GM19238 (cell line): Measurements from ENCODE around the gene ADPRH.
"Not testable (repeated sequence)": the region's sequence is repeated elsewhere in the genome, so short reads cannot be mapped to it uniquely, and the experiment has no call there.

Experiments
- DNase-seq: peaks from one replicate; pipeline ENCODE4 v3.0.0; 2011; ENCODE audit warnings: low spot score; ENCODE audit not compliant: insufficient read length

The ADPRH gene

GRCh38 chr3:119559441-119559963 lies 19.8 kb upstream of the ADPRH start, which contains the start of gene CD80:
Gene CD80 (minus strand): TSS chr3:119559614. CDS start chr3:119557728, 1,886 bp downstream.
- no peak for DNase-seq

GRCh38 chr3:119560160-119560559 lies 19.1 kb upstream of the ADPRH start:
- DNase-seq: no peak

- DNase-seq: peak; percentile 42
Measured at GRCh38 chr3:119562307-119562961, 16.9 kb upstream of the ADPRH start.

GRCh38 chr3:119563334-119563733 lies 16.0 kb upstream of the ADPRH start:
- DNase-seq: not testable (repeated sequence)

- no peak for DNase-seq
Measured at GRCh38 chr3:119569156-119569555, 10.1 kb upstream of the ADPRH start.

- DNase-seq: no peak
Measured at GRCh38 chr3:119570229-119570628, 9.1 kb upstream of the ADPRH start.

- no peak for DNase-seq
Measured at GRCh38 chr3:119571230-119571629, 8.1 kb upstream of the ADPRH start.

- DNase-seq: no peak
Measured at GRCh38 chr3:119571688-119572087, 7.6 kb upstream of the ADPRH start.

GRCh38 chr3:119575507-119575906 lies 3.8 kb upstream of the ADPRH start:
- DNase-seq: no peak

GRCh38 chr3:119580067-119580760 lies 922 bp downstream of the ADPRH start:
- DNase-seq: peak; percentile 64

GRCh38 chr3:119582178-119582577 lies 2.9 kb downstream of the ADPRH start:
- no peak for DNase-seq

- no peak for DNase-seq
Measured at GRCh38 chr3:119585208-119585607, 5.9 kb downstream of the ADPRH start.

GRCh38 chr3:119585856-119586570 lies 6.7 kb downstream of the ADPRH start:
- no peak for DNase-seq

- no peak for DNase-seq
Measured at GRCh38 chr3:119586733-119587172, 7.5 kb downstream of the ADPRH start.

- no peak for DNase-seq
Measured at GRCh38 chr3:119588112-119588511, 8.8 kb downstream of the ADPRH start.

GRCh38 chr3:119589102-119589773 lies 9.9 kb downstream of the ADPRH start:
- DNase-seq: no peak

- DNase-seq: no peak
Measured at GRCh38 chr3:119590706-119591105, 11.4 kb downstream of the ADPRH start.

GRCh38 chr3:119592861-119593260 lies 13.6 kb downstream of the ADPRH start:
- DNase-seq: no peak

GRCh38 chr3:119594066-119594465 lies 14.8 kb downstream of the ADPRH start:
- no peak for DNase-seq

GRCh38 chr3:119594929-119595328 lies 15.6 kb downstream of the ADPRH start:
- DNase-seq: not testable (repeated sequence)

- no peak for DNase-seq
Measured at GRCh38 chr3:119595639-119596334, 16.5 kb downstream of the ADPRH start.
